C4-2B (cell line): ENCODE measurements around the gene CLIP4.

ENCODE experiments used
- ZFX ChIP-seq: fragments of 450-650 bp; IDR thresholded peaks from 2 replicates; pipeline ENCODE4 v1.6.1; 2017
- TF ChIP-seq, protein P1 (sequence below): fragments of 450-650 bp; conservative IDR thresholded peaks from 2 replicates; pipeline ENCODE4 v1.5.1; 2017; ENCODE audit warnings: mild to moderate bottlenecking

DNA sequence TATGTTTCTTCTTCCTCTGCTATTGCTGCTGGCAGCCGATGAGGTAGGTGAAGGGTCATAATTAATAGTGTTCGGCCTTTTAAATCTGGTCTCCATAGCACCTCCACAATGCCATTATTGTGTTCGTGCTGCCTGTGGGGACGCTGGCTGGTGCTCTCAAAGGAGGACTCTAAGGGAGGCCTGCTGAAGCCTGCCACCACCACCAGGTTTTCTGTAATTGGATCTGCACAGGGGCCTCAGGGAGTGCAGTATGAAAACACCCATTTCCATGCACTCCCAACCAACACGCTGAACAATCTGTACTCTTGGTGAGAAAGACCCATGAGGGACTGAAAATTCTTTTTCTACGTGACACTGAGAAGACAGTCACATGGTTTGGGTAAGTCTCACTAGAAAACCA is 17.6 kb upstream of the CLIP4 start:
- TF ChIP-seq, protein P1, sequence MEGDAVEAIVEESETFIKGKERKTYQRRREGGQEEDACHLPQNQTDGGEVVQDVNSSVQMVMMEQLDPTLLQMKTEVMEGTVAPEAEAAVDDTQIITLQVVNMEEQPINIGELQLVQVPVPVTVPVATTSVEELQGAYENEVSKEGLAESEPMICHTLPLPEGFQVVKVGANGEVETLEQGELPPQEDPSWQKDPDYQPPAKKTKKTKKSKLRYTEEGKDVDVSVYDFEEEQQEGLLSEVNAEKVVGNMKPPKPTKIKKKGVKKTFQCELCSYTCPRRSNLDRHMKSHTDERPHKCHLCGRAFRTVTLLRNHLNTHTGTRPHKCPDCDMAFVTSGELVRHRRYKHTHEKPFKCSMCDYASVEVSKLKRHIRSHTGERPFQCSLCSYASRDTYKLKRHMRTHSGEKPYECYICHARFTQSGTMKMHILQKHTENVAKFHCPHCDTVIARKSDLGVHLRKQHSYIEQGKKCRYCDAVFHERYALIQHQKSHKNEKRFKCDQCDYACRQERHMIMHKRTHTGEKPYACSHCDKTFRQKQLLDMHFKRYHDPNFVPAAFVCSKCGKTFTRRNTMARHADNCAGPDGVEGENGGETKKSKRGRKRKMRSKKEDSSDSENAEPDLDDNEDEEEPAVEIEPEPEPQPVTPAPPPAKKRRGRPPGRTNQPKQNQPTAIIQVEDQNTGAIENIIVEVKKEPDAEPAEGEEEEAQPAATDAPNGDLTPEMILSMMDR = no peak
- no peak for TF ChIP-seq ZFX
